Measurements from ENCODE around the gene BLACAT1.

DNA sequence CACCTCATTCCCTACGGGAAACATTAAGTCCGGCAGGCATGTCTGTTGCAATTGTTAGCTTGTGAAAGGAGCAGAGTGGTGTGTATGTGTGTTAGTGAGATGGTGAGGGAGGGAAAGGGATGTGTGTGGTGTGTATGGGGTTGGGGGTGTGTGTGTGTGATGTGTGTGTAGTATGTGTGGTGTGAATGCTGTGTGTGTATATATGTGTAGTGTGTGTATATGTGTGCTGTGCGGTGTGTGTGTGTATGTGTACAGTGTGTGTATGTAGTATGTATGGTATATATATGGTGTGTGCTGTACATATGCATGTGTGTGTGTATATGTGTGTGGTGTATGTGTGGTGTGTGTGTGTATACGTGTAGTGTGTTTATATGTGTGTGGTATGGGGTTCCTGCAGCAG, 20.8 kb upstream of the BLACAT1 start:
- TF ChIP-seq IRF2 (CRISPR knock-in tag; IDR thresholded peaks at IDR 0.05; ENCODE audit: borderline replicate concordance, low read depth) (no peak), SOX15 (CRISPR knock-in tag; IDR thresholded peaks at IDR 0.05) (no peak)
- TF ChIP-seq, protein P1, sequence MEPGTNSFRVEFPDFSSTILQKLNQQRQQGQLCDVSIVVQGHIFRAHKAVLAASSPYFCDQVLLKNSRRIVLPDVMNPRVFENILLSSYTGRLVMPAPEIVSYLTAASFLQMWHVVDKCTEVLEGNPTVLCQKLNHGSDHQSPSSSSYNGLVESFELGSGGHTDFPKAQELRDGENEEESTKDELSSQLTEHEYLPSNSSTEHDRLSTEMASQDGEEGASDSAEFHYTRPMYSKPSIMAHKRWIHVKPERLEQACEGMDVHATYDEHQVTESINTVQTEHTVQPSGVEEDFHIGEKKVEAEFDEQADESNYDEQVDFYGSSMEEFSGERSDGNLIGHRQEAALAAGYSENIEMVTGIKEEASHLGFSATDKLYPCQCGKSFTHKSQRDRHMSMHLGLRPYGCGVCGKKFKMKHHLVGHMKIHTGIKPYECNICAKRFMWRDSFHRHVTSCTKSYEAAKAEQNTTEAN (CRISPR knock-in tag; IDR thresholded peaks at IDR 0.05) = no peak
- TF ChIP-seq, protein P2, sequence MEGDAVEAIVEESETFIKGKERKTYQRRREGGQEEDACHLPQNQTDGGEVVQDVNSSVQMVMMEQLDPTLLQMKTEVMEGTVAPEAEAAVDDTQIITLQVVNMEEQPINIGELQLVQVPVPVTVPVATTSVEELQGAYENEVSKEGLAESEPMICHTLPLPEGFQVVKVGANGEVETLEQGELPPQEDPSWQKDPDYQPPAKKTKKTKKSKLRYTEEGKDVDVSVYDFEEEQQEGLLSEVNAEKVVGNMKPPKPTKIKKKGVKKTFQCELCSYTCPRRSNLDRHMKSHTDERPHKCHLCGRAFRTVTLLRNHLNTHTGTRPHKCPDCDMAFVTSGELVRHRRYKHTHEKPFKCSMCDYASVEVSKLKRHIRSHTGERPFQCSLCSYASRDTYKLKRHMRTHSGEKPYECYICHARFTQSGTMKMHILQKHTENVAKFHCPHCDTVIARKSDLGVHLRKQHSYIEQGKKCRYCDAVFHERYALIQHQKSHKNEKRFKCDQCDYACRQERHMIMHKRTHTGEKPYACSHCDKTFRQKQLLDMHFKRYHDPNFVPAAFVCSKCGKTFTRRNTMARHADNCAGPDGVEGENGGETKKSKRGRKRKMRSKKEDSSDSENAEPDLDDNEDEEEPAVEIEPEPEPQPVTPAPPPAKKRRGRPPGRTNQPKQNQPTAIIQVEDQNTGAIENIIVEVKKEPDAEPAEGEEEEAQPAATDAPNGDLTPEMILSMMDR (IDR thresholded peaks at IDR 0.05) = no peak

Data from WTC11 (cell line).